ENCODE results near the gene SLC13A5. TPM values are rescaled to one million over a fixed set of nuclear protein-coding genes. Genes with fewer than 3 reads are reported as not detected.

Gene SLC13A5
- total RNA-seq, 1 donor from 2014 or later: not detected

GRCh38 chr17:6641247-6641863 is 71.8 kb downstream of the SLC13A5 start:
- TF ChIP-seq CTCF (IDR thresholded peaks at IDR 0.05; ENCODE audit: partially characterized antibody, unreplicated experiment): no peak
- Mint-ChIP-seq H3K27ac (ENCODE audit: unreplicated experiment) (peak overlapping the region; percentile 87), H3K36me3 (ENCODE audit: unreplicated experiment) (no peaks in the 10 kb centered on the region), H3K9me3 (ENCODE audit: unreplicated experiment) (no peaks in the 10 kb centered on the region), H3K4me1 (ENCODE audit: low read depth, unreplicated experiment) (peaks cover 3% of the 10 kb centered on the region), H3K27me3 (ENCODE audit: unreplicated experiment) (peaks cover 10% of the 10 kb centered on the region), H3K4me3 (ENCODE audit: unreplicated experiment) (peak overlapping the region; percentile 97)
- no peak for DNase-seq

DNA sequence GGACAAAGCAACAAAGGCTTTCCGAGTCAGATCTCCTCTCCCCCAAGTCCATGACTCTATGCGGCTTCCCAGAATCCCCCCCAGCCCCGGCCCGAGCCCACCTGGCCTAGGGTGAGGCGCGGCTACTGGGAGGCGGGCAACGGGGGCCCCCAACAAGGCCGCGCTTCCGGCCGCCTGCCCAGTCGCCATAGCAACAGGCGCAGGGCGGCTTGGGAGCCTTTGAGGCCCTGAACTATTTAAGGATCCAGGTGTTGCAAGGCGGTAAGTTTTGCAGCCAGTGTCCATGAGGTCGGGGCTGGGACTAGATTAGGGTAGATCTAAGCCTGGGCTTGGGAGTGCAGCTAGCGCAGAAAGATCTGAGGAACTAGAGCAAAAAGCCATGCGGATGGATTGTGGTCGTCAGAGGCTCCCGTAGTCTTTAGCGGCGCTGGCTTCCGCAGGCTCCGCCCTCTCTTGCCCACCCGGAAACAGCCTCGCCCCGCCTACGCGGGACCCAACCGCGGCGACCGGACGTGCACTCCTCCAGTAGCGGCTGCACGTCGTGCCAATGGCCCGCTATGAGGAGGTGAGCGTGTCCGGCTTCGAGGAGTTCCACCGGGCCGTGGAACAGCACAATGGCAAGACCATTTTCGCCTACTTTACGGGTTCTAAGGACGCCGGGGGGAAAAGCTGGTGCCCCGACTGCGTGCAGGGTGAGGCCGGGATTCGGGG is 72.5 kb downstream of the SLC13A5 start, which contains the start of the genes KIAA0753 and TXNDC17:
KIAA0753 (minus strand) TSS at position 176 of the 711 bp plus-strand sequence. CDS start 5,608 bp downstream, outside the sequence.
TXNDC17 (plus strand) TSS at position 525 of the 711 bp plus-strand sequence; CDS start at position 548, 23 bp downstream.
- H3K9me3 Mint-ChIP-seq (ENCODE audit: unreplicated experiment): no peaks in the 10 kb centered on the region
- no peak for TF ChIP-seq CTCF (IDR thresholded peaks at IDR 0.05; ENCODE audit: partially characterized antibody, unreplicated experiment)
- peaks cover 10% of the 10 kb centered on the region for H3K27me3 Mint-ChIP-seq (ENCODE audit: unreplicated experiment)
- peak within 1 kb of the TSS; percentile 87 for H3K27ac Mint-ChIP-seq (ENCODE audit: unreplicated experiment)
- peaks cover 3% of the 10 kb centered on the region for H3K4me1 Mint-ChIP-seq (ENCODE audit: low read depth, unreplicated experiment)
- no peaks in the 10 kb centered on the region for H3K36me3 Mint-ChIP-seq (ENCODE audit: unreplicated experiment)
- DNase-seq: peak; percentile 95
- peak within 1 kb of the TSS; percentile 97 for H3K4me3 Mint-ChIP-seq (ENCODE audit: unreplicated experiment)

GRCh38 chr17:6639586-6640535 is 73.3 kb downstream of the SLC13A5 start:
- no peaks in the 10 kb centered on the region for H3K9me3 Mint-ChIP-seq (ENCODE audit: unreplicated experiment)
- no peak for TF ChIP-seq CTCF (IDR thresholded peaks at IDR 0.05; ENCODE audit: partially characterized antibody, unreplicated experiment)
- H3K4me1 Mint-ChIP-seq (ENCODE audit: low read depth, unreplicated experiment): peaks cover 3% of the 10 kb centered on the region
- DNase-seq: peak; percentile 56
- peaks cover 10% of the 10 kb centered on the region for H3K27me3 Mint-ChIP-seq (ENCODE audit: unreplicated experiment)
- H3K27ac Mint-ChIP-seq (ENCODE audit: unreplicated experiment): peak overlapping the region; percentile 43
- H3K4me3 Mint-ChIP-seq (ENCODE audit: unreplicated experiment): peak overlapping the region; percentile 97
- H3K36me3 Mint-ChIP-seq (ENCODE audit: unreplicated experiment): no peaks in the 10 kb centered on the region

- no peak for DNase-seq
- Mint-ChIP-seq H3K4me1 (ENCODE audit: low read depth, unreplicated experiment) (peaks cover 3% of the 10 kb centered on the region), H3K27ac (ENCODE audit: unreplicated experiment) (no peak overlapping the region)
These were observed 74.1 kb downstream of the SLC13A5 start for GRCh38 chr17:6639014-6639585.

More at GRCh38 chr17:6639014-6639585, 74.1 kb downstream of the SLC13A5 start:
- TF ChIP-seq CTCF (IDR thresholded peaks at IDR 0.05; ENCODE audit: partially characterized antibody, unreplicated experiment): no peak
- Mint-ChIP-seq H3K4me3 (ENCODE audit: unreplicated experiment) (peak overlapping the region; percentile 97), H3K9me3 (ENCODE audit: unreplicated experiment) (no peaks in the 10 kb centered on the region), H3K36me3 (ENCODE audit: unreplicated experiment) (no peaks in the 10 kb centered on the region), H3K27me3 (ENCODE audit: unreplicated experiment) (peaks cover 10% of the 10 kb centered on the region)

Data from glutamatergic neuron (in vitro differentiated cells).